ENCODE measurements around the gene RPP25L. TPM values are rescaled to one million over a fixed set of nuclear protein-coding genes. Genes with fewer than 3 reads are reported as not detected.

Gene RPP25L
- total RNA-seq, 4 donors from 2014 or later: 17.0 to 39.0 (median 26.6) TPM

DNA sequence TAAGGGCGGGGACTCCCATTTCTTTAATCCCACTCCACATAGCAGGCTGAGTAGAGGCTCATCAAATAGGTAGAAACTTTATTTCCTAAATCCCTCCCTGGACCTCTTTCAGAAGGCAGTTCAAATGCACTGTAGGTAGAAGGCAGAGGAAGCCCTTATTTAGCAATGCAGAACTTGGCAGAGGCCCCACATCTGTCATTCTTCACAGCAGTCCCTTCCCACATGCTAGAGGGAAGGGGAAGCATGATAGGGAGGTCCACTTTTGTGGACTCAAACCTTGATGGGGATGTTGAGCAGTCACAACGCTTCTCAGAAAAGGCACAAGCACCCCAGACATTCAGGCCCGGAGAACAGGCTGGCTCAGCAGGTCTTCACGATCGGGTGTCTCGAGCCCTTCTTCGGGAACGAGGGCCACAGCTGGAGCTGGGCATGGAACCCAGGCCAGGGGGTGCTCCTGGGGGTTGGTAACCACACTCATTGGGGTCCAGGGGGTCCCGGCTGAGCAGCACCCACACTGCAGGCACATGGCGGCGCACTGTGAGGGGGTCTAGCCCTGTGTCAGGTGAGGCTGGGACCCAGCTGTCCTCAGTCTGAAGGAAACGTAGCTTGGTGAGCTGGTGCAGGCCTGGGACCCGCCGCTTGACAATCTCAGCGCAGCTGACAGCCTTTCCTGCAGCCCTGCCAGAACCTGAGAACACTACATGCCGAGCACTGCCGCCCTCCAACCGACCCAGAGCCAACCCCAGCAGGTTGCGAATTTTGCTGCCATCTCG, 1.3 kb downstream of the RPP25L start:
- no peak overlapping the region for H3K4me3 ChIP-seq (ENCODE audit: low read depth, poor library complexity, severe bottlenecking)
- 91 to 94% methylated on average over 15 to 17 of the region's 20 CpGs for WGBS, 2 donors
- DNase-seq (ENCODE audit: low spot score in 2 of 2): no peak
- TF ChIP-seq POLR2A (IDR thresholded peaks at IDR 0.05): no peak
- TF ChIP-seq, protein P1, sequence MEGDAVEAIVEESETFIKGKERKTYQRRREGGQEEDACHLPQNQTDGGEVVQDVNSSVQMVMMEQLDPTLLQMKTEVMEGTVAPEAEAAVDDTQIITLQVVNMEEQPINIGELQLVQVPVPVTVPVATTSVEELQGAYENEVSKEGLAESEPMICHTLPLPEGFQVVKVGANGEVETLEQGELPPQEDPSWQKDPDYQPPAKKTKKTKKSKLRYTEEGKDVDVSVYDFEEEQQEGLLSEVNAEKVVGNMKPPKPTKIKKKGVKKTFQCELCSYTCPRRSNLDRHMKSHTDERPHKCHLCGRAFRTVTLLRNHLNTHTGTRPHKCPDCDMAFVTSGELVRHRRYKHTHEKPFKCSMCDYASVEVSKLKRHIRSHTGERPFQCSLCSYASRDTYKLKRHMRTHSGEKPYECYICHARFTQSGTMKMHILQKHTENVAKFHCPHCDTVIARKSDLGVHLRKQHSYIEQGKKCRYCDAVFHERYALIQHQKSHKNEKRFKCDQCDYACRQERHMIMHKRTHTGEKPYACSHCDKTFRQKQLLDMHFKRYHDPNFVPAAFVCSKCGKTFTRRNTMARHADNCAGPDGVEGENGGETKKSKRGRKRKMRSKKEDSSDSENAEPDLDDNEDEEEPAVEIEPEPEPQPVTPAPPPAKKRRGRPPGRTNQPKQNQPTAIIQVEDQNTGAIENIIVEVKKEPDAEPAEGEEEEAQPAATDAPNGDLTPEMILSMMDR (IDR thresholded peaks at IDR 0.05): no peak
- intact Hi-C loops (cut with DNase I; ENCODE audit: low total_unique reads): no loop called here

DNA sequence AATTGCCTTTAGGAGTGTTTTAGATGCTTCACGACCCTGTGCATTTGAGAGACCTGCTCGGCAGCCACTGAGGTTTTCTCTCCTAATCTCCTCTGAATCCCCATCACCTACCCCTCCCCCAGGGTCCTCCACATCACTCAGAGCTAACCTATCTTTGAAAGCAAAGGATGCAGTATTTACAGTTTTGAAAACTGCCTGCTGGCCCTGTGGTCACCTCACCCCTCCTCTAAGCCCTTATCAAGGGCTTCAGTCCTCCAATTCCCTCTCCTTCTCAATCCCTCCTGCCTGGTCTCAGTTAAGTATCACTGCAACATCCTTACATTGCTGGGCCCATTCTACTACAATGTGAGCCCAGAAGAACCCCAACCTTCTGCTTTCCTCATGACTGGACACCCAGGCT, 4.6 kb downstream of the RPP25L start:
- 41 to 55% methylated on average over 2 of the region's 2 CpGs for WGBS, 2 donors
- no peak overlapping the region for H3K4me3 ChIP-seq (ENCODE audit: low read depth, poor library complexity, severe bottlenecking)
- intact Hi-C loops (cut with DNase I; ENCODE audit: low total_unique reads): no loop called here
- DNase-seq (ENCODE audit: low spot score in 2 of 2): no peak
- TF ChIP-seq, protein P1 (IDR thresholded peaks at IDR 0.05): no peak
- no peak for TF ChIP-seq POLR2A (IDR thresholded peaks at IDR 0.05)

GRCh38 chr9:34606905-34607304, 5.0 kb downstream of the RPP25L start:
- DNase-seq (ENCODE audit: low spot score in 2 of 2): no peak
- H3K4me3 ChIP-seq (ENCODE audit: low read depth, poor library complexity, severe bottlenecking): no peak overlapping the region
- 85 to 86% methylated on average over 3 of the region's 3 CpGs for WGBS, 2 donors
- TF ChIP-seq POLR2A (IDR thresholded peaks at IDR 0.05): no peak
- TF ChIP-seq, protein P1 (IDR thresholded peaks at IDR 0.05): no peak
- intact Hi-C loops (cut with DNase I; ENCODE audit: low total_unique reads): no loop called here

DNA sequence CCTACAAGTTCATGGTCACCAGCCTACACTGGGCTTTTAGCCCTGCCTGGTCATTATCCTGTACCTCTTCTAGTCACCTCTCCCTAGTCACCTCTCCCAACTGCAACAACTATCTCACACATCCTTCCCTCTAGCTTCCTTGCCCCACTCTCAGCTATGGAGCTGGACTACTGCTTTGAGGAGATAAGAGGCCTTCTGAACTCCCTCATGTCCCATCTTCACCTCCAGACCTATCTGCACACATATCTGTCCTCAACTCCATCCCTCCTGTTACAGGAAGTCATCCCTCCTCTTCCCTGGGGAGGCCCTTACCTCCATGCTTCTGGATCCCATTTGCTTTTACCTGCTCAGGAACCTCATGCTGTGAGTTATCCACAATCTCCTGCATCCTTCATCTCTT, 5.7 kb downstream of the RPP25L start:
- intact Hi-C loops (cut with DNase I; ENCODE audit: low total_unique reads): no loop called here
- TF ChIP-seq POLR2A (IDR thresholded peaks at IDR 0.05): no peak
- TF ChIP-seq, protein P1 (IDR thresholded peaks at IDR 0.05): no peak
- no peak for DNase-seq (ENCODE audit: low spot score in 2 of 2)
- H3K4me3 ChIP-seq (ENCODE audit: low read depth, poor library complexity, severe bottlenecking): no peak overlapping the region

- no peak overlapping the region for H3K4me3 ChIP-seq (ENCODE audit: low read depth, poor library complexity, severe bottlenecking)
- intact Hi-C loops (cut with DNase I; ENCODE audit: low total_unique reads): no loop called here
- 64 to 66% methylated on average over 4 of the region's 4 CpGs for WGBS, 2 donors
- DNase-seq (ENCODE audit: low spot score in 2 of 2): peak; percentile 80 to 97
- TF ChIP-seq POLR2A (IDR thresholded peaks at IDR 0.05): no peak
- TF ChIP-seq, protein P1 (IDR thresholded peaks at IDR 0.05): peak in 1 of 3 donors; percentile 48
Observed at GRCh38 chr9:34603610-34604231, 8.2 kb downstream of the RPP25L start.
